Stimulated activated naive CD8-positive, alpha-beta T cell treated with anti-CD3 and anti-CD28 coated beads, Interleukin-15, amount 100 ng/mL, for 72 hours (primary cell): ENCODE data around the gene TLR2.

Experiments
- ATAC-seq: fragments of 150-1000 bp; cut with Tn5 transposase; 2 replicates; pipeline ENCODE4 v1.10.0; 2021; ENCODE audit warnings: mild to moderate bottlenecking, moderate library complexity
- DNase-seq, 2 donors: peaks; one replicate each; pipeline ENCODE4 v3.0.0; 2021 to 2022
- H3K27ac Mint-ChIP-seq, 2 donors: one replicate each; pipeline ENCODE4 v1.8.0; 2022; ENCODE audit warnings: mild to moderate bottlenecking in 2 of 2, mixed read lengths in 2 of 2, moderate library complexity in 2 of 2
- H3K27me3 Mint-ChIP-seq: one replicate; pipeline ENCODE4 v1.8.0; 2022; ENCODE audit warnings: mixed read lengths
- H3K4me1 Mint-ChIP-seq: one replicate; pipeline ENCODE4 v1.8.0; 2022; ENCODE audit warnings: mild to moderate bottlenecking, mixed read lengths
- H3K4me3 Mint-ChIP-seq, 2 donors: one replicate each; pipeline ENCODE4 v1.8.0; 2022; ENCODE audit warnings: mild to moderate bottlenecking in 2 of 2, mixed read lengths in 2 of 2, moderate library complexity in 1 of 2
- H3K9me3 Mint-ChIP-seq, 2 donors: one replicate each; pipeline ENCODE4 v1.8.0; 2022; ENCODE audit warnings: mixed read lengths in 2 of 2

TLR2 gene

DNA sequence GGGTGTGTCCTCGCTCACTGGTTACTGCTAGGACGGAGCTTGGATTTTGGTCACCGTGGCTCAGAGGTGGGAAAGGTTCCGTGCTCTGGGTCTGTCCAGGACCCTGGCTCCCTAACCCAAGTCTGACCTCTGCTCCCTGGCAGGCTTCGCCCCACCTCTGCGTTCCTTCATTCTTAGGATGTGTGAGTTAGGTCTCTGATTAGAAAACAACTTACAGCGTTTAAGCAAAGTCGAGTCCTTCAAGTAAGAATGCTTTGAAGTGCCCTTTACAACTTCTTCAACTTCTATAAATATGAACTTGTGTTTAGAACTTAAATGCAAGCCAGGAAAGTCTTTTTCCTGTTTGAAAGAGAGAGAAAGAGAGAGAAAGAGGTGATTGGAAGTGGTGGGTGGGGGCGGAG, 891 bp downstream of the TLR2 start:
- Mint-ChIP-seq H3K4me3 (peak overlapping the region; percentile 83 to 85), H3K27me3 (peaks cover 32% of the 10 kb centered on the region), H3K4me1 (peaks cover 18% of the 10 kb centered on the region), H3K9me3 (peaks cover 16 to 17% of the 10 kb centered on the region in 2 donors), H3K27ac (peak overlapping the region in 1 of 2 donors; percentile 89)
- DNase-seq (no peak), ATAC-seq (no peak)

DNA sequence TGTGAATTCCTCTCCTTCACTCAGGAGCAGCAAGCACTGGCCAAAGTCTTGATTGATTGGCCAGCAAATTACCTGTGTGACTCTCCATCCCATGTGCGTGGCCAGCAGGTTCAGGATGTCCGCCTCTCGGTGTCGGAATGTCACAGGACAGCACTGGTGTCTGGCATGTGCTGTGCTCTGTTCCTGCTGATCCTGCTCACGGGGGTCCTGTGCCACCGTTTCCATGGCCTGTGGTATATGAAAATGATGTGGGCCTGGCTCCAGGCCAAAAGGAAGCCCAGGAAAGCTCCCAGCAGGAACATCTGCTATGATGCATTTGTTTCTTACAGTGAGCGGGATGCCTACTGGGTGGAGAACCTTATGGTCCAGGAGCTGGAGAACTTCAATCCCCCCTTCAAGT, 20.4 kb downstream of the TLR2 start:
- H3K4me3 Mint-ChIP-seq = no peak overlapping the region
- H3K4me1 Mint-ChIP-seq = peaks cover 11% of the 10 kb centered on the region
- no peaks in the 10 kb centered on the region for H3K9me3 Mint-ChIP-seq
- no peak overlapping the region for H3K27ac Mint-ChIP-seq
- no peak for DNase-seq
- H3K27me3 Mint-ChIP-seq = no peaks in the 10 kb centered on the region
- no peak for ATAC-seq

GRCh38 chr4:153705743-153706468, 21.8 kb downstream of the TLR2 start:
- H3K27me3 Mint-ChIP-seq = no peaks in the 10 kb centered on the region
- H3K9me3 Mint-ChIP-seq = no peaks in the 10 kb centered on the region
- ATAC-seq (no peak), DNase-seq (no peak)
- peaks cover 11% of the 10 kb centered on the region for H3K4me1 Mint-ChIP-seq
- no peak overlapping the region for H3K4me3 Mint-ChIP-seq
- H3K27ac Mint-ChIP-seq = no peak overlapping the region

- Mint-ChIP-seq H3K9me3 (no peaks in the 10 kb centered on the region), H3K4me3 (no peak overlapping the region), H3K27ac (no peak overlapping the region), H3K27me3 (no peaks in the 10 kb centered on the region), H3K4me1 (peaks cover 11% of the 10 kb centered on the region)
- ATAC-seq (no peak), DNase-seq (no peak)
Observed at GRCh38 chr4:153706519-153706918, 22.4 kb downstream of the TLR2 start.

GRCh38 chr4:153710681-153711080, 26.6 kb downstream of the TLR2 start:
- peaks cover 10% of the 10 kb centered on the region for H3K27me3 Mint-ChIP-seq
- DNase-seq = no peak
- H3K4me1 Mint-ChIP-seq = peaks cover 11% of the 10 kb centered on the region
- no peaks in the 10 kb centered on the region for H3K9me3 Mint-ChIP-seq
- no peak overlapping the region for H3K27ac Mint-ChIP-seq
- H3K4me3 Mint-ChIP-seq = no peak overlapping the region
- ATAC-seq = no peak

DNA sequence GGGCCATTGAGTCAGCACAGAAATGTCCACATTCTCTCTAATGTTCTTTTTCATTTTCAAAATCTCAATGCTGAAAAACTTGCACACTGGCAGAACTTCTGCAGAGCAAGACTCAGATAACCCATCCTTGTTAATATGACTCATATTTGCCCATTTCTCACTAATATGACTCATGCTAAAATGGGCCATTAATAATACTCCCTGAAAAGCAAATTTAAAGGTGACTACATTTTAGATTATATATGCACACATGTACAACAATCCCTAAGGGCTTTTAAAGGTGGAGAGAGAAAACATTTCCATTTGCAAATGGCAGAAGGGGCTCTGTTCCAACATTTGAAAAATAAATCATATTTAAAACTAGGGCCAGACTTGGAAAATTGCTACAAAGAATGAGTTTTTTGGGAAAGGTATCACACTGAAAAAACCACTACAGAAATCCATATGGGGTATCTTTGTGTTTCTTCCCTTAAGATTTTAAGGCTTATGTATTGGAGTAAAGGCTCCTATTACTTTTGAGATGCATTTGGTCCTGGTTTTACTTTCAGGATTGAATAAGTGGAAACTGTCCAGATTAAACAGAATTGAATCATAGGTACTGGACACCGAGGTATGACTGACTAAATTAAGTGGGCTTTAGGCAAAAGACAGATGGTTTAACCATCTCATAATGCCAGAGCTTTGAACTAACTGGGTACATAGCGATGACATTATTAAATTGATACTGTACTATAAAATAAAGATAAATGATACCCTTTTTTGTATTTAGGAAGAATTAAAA, 30.0 kb downstream of the TLR2 start:
- Mint-ChIP-seq H3K4me1 (no peaks in the 10 kb centered on the region), H3K9me3 (peaks cover 2 to 10% of the 10 kb centered on the region in 2 donors), H3K4me3 (no peak overlapping the region), H3K27me3 (peaks cover 11% of the 10 kb centered on the region), H3K27ac (no peak overlapping the region)
- ATAC-seq (no peak), DNase-seq (no peak)

GRCh38 chr4:153722036-153722435, 38.0 kb downstream of the TLR2 start:
- ATAC-seq (no peak), DNase-seq (no peak)
- Mint-ChIP-seq H3K4me1 (no peaks in the 10 kb centered on the region), H3K27me3 (peaks cover 9% of the 10 kb centered on the region), H3K27ac (no peak overlapping the region), H3K4me3 (no peak overlapping the region), H3K9me3 (peaks cover 5 to 10% of the 10 kb centered on the region in 2 donors)

DNA sequence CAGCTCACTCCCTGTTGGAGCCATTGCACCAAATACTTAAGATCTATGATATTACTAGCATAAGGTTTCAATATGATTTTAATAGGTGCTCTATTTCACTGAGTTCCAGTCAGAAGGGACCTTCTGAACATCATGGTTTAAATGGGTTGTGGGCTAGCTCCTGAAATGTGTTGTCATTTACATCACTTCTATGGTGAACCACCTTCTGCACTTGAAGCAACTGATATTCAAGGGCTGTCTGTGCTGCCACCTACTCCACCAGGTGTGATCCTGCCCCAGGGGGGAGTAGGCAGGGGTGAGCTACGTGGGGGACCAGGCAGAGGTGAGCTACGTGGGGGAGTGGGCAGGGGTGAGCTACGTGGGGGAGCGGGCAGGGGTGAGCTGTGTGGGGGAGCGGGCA, 40.5 kb downstream of the TLR2 start:
- ATAC-seq (peak; percentile 69), DNase-seq (no peak)
- Mint-ChIP-seq H3K9me3 (no peaks in the 10 kb centered on the region), H3K4me3 (no peak overlapping the region), H3K4me1 (no peaks in the 10 kb centered on the region), H3K27me3 (peaks cover 9% of the 10 kb centered on the region), H3K27ac (no peak overlapping the region)

- Mint-ChIP-seq H3K27me3 (peaks cover 9% of the 10 kb centered on the region), H3K27ac (no peak overlapping the region), H3K4me3 (no peak overlapping the region), H3K4me1 (no peaks in the 10 kb centered on the region), H3K9me3 (no peaks in the 10 kb centered on the region)
- ATAC-seq = peak; percentile 39
- DNase-seq = no peak
Observed at GRCh38 chr4:153725136-153725830, 41.2 kb downstream of the TLR2 start.

DNA sequence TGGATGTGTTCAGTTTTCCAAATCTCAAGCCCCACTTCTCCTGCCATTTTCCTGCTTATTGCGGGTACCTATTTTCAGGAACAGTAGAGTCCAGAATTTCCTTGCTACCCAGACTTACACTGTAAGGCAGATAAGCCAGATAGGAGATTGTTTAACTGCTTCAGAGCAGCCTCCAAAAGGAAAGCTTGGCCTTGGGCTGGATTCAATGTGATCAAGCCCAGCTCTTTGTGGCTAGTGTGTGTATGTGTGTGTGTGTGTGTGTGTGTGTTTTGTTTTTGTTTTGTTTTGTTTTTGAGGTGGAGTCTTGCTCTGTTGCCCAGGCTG, 41.7 kb downstream of the TLR2 start:
- no peak overlapping the region for H3K27ac Mint-ChIP-seq
- H3K27me3 Mint-ChIP-seq = peaks cover 9% of the 10 kb centered on the region
- H3K9me3 Mint-ChIP-seq = no peaks in the 10 kb centered on the region
- no peaks in the 10 kb centered on the region for H3K4me1 Mint-ChIP-seq
- DNase-seq (no peak), ATAC-seq (no peak)
- no peak overlapping the region for H3K4me3 Mint-ChIP-seq

DNA sequence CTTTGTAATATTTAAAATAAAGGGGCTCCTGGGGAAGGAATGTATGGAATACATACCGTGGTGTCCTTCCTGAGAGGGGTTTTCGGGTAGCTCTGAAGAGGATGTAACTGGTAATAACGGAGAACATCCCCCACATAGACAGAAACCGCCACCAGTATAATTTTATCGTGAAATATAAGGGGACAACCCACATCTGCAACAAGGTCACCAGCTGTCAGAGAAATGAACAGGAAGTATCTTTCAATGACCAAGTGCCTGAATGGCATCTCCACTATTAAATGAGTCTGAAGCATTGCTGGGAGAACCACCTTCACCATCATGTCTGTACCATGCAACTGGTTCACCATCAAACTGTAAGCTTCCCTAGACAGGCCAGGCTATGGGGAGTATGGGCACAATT, 44.1 kb downstream of the TLR2 start:
- no peak for ATAC-seq
- H3K4me1 Mint-ChIP-seq = no peaks in the 10 kb centered on the region

GRCh38 chr4:153728660-153729059, 44.6 kb downstream of the TLR2 start:
- Mint-ChIP-seq H3K4me1 (peaks cover 3% of the 10 kb centered on the region), H3K9me3 (no peaks in the 10 kb centered on the region), H3K4me3 (no peak overlapping the region), H3K27me3 (no peaks in the 10 kb centered on the region), H3K27ac (peak overlapping the region in 1 of 2 donors; percentile 6)
- no peak for ATAC-seq
- no peak for DNase-seq

More for the DNA sequence above, 44.1 kb downstream of the TLR2 start:
- Mint-ChIP-seq H3K27me3 (no peaks in the 10 kb centered on the region), H3K27ac (no peak overlapping the region), H3K4me3 (no peak overlapping the region), H3K9me3 (no peaks in the 10 kb centered on the region)
- no peak for DNase-seq

- Mint-ChIP-seq H3K27me3 (no peaks in the 10 kb centered on the region), H3K4me3 (no peak overlapping the region), H3K9me3 (no peaks in the 10 kb centered on the region), H3K4me1 (peaks cover 7% of the 10 kb centered on the region), H3K27ac (no peak overlapping the region)
- ATAC-seq (no peak), DNase-seq (no peak)
Observed at GRCh38 chr4:153729895-153730294, 45.8 kb downstream of the TLR2 start.

- H3K4me3 Mint-ChIP-seq = no peak overlapping the region
- H3K27ac Mint-ChIP-seq = no peak overlapping the region
- peaks cover 7% of the 10 kb centered on the region for H3K4me1 Mint-ChIP-seq
- H3K9me3 Mint-ChIP-seq = no peaks in the 10 kb centered on the region
- no peak for DNase-seq
- H3K27me3 Mint-ChIP-seq = peaks cover 12% of the 10 kb centered on the region
- no peak for ATAC-seq
Observed at GRCh38 chr4:153731239-153731638, 47.2 kb downstream of the TLR2 start.

- Mint-ChIP-seq H3K4me3 (no peak overlapping the region), H3K27ac (no peak overlapping the region), H3K4me1 (peaks cover 7% of the 10 kb centered on the region), H3K9me3 (no peaks in the 10 kb centered on the region), H3K27me3 (peaks cover 12% of the 10 kb centered on the region)
- DNase-seq (no peak), ATAC-seq (peak; percentile 62)
Observed at GRCh38 chr4:153733751-153734448, 49.8 kb downstream of the TLR2 start.
